ENCODE results near the gene SCIMP.

Gene SCIMP

DNA sequence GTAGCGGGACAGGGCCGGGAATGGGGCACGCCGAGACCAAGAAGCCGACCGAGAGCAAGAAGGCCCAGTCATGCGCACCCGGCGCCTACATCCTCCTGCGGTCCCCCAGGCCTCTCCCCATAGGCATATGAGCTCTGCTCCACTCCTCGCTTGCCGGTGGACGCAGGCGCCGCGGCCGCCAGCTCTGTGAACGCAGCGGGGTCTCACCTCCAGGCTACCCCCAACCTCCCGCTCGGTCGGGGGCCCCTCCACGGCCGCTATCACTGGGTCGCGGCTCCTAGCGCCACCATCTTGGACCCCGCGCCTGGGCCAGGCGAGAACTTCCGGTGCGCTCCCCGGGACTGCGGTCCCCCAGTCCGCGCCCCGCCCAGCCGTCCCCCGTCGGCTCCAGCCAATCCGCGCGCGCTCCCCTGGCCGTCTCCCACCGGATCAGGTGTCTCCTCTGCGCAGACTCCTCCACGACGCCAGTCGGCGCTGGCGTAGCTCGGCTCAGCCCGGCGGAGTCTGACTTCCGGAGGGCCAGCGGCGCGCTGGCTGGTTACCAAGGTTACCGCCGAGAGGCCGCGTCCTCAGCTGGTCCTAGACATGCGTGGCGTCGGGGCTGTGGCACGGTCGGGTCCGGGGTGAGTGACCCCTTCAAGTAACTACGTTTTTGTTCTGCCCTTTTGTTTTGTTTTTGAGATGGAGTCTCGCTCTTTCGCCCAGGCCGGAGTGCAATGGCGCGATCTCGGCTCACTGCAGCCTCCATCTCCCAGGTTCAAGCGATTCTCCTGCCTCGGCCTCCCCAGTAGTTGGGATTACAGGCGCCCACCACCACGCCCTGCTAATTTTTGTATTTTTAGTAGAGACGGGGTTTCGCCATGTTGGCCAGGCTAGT, 42.9 kb downstream of the SCIMP start, which contains the start of gene ZNF594:
Gene ZNF594, minus strand, starts transcription at position 328 of the 877 bp plus-strand sequence. CDS start 7,612 bp downstream, outside the sequence.
- TF ChIP-seq, protein P1, sequence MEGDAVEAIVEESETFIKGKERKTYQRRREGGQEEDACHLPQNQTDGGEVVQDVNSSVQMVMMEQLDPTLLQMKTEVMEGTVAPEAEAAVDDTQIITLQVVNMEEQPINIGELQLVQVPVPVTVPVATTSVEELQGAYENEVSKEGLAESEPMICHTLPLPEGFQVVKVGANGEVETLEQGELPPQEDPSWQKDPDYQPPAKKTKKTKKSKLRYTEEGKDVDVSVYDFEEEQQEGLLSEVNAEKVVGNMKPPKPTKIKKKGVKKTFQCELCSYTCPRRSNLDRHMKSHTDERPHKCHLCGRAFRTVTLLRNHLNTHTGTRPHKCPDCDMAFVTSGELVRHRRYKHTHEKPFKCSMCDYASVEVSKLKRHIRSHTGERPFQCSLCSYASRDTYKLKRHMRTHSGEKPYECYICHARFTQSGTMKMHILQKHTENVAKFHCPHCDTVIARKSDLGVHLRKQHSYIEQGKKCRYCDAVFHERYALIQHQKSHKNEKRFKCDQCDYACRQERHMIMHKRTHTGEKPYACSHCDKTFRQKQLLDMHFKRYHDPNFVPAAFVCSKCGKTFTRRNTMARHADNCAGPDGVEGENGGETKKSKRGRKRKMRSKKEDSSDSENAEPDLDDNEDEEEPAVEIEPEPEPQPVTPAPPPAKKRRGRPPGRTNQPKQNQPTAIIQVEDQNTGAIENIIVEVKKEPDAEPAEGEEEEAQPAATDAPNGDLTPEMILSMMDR (conservative IDR thresholded peaks at IDR 0.05; ENCODE audit: low read depth, low read length) = 0 out of 2 replicates have a peak, but pooled peaks have one; percentile 12
- Histone ChIP-seq H2AFZ (ENCODE audit: low read depth) (peak within 1 kb of the TSS; percentile 30; the same call in 1 of the 2 replicates), H3K27me3 (ENCODE audit: insufficient read depth, low read depth) (no peaks in the 10 kb centered on the region), H3K4me2 (no peak within 1 kb of the TSS), H3K4me1 (ENCODE audit: low read depth, poor library complexity, severe bottlenecking) (no peaks in the 10 kb centered on the region), H3K27ac (no peak within 1 kb of the TSS), H3K4me3 (IDR thresholded peaks at IDR 0.05; ENCODE audit: insufficient read depth, low read depth, low read length) (no peak within 1 kb of the TSS), H3K36me3 (ENCODE audit: insufficient read depth) (no peaks in the 10 kb centered on the region), H3K9ac (no peak within 1 kb of the TSS), H4K20me1 (ENCODE audit: insufficient read depth) (no peaks in the 10 kb centered on the region), H3K79me2 (ENCODE audit: insufficient read depth, low read depth) (no peaks in the 10 kb centered on the region)

DNA sequence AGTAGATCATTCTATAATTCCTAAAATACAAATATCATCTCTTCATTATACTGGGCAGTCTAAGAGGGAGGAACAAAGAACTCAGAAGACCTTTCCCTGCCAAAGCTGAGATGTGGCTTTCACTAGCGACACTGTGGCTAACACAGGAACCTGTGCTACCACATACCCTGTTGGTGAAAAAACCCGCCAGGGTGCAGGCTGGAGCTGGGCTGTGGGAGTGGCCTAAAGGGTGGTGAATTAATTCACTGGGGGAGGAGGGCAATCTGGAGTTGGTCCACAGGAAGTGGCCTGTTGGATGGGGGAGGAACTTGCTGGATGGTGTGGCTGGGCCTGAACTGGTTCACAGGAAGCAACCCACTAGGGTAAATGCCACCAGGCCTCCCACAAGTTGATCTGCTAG, 50.4 kb downstream of the SCIMP start:
- no peak overlapping the region for H3K4me2 ChIP-seq
- no peak overlapping the region for H3K4me3 ChIP-seq (IDR thresholded peaks at IDR 0.05; ENCODE audit: insufficient read depth, low read depth, low read length)
- no peaks in the 10 kb centered on the region for H3K36me3 ChIP-seq (ENCODE audit: insufficient read depth)
- no peaks in the 10 kb centered on the region for H3K79me2 ChIP-seq (ENCODE audit: insufficient read depth, low read depth)
- no peak overlapping the region for H2AFZ ChIP-seq (ENCODE audit: low read depth)
- no peaks in the 10 kb centered on the region for H3K27me3 ChIP-seq (ENCODE audit: insufficient read depth, low read depth)
- no peaks in the 10 kb centered on the region for H3K4me1 ChIP-seq (ENCODE audit: low read depth, poor library complexity, severe bottlenecking)
- no peak overlapping the region for H3K9ac ChIP-seq
- H3K27ac ChIP-seq = no peak overlapping the region
- no peaks in the 10 kb centered on the region for H4K20me1 ChIP-seq (ENCODE audit: insufficient read depth)
- TF ChIP-seq, protein P1 (conservative IDR thresholded peaks at IDR 0.05; ENCODE audit: low read depth, low read length) = no peak

DNA sequence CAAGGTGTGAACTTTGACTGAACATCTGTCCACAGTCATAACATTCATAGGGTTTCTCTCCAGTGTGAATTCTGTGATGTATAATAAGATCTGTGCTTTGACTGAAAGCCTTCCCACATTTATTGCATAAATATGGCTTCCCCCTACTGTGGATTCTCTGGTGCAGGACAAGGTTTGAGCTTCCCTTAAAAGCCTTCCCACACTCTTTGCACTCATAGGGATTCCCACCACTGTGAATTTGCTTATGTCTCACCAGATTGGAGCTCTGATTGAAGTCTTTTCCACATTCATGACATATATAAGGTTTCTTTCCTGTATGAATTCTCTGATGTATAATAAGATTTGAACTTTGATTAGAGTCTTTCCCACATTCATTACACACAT, 51.3 kb downstream of the SCIMP start:
- Histone ChIP-seq H3K27ac (no peak overlapping the region), H4K20me1 (ENCODE audit: insufficient read depth) (no peaks in the 10 kb centered on the region), H3K9ac (no peak overlapping the region), H3K4me1 (ENCODE audit: low read depth, poor library complexity, severe bottlenecking) (no peaks in the 10 kb centered on the region), H3K79me2 (ENCODE audit: insufficient read depth, low read depth) (no peaks in the 10 kb centered on the region), H3K27me3 (ENCODE audit: insufficient read depth, low read depth) (no peaks in the 10 kb centered on the region), H3K4me2 (no peak overlapping the region), H3K4me3 (IDR thresholded peaks at IDR 0.05; ENCODE audit: insufficient read depth, low read depth, low read length) (no peak overlapping the region), H2AFZ (ENCODE audit: low read depth) (no peak overlapping the region), H3K36me3 (ENCODE audit: insufficient read depth) (no peaks in the 10 kb centered on the region)
- TF ChIP-seq, protein P1 (conservative IDR thresholded peaks at IDR 0.05; ENCODE audit: low read depth, low read length) = no peak

DNA sequence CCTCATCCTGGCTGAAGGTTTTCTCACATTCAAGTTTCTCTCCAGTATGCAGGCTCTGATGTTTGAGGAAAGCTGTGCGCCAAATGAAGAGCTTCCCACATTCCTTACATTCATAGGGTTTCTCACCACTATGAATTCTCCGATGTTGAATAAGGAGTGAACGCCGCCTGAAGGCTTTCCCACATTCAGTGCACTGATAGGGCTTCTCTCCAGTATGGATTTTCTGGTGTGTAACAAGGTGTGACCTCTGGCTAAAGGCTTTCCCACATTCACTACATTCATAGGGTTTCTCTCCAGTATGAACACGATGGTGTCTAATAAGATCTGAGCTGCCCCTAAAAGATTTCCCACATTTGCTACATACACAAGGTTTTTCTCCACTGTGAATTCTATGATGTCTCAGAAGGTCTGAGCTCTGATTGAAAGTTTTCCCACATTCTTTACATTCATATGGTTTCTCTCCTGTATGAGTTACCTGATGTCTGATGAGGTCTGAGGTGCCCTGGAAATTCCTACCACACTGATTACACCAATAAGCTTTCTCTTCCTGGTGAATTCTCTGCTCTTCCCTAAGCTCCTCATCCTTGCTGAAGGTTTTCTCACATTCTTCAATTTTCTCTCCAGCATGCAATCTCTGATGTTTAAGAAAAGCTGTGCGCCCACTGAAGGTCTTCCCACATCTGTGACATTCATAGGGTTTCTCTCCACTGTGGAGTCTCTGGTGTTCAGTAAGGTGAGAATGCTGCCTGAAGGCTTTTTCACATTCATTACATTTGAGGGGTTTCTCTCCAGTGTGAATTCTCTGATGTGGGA, 51.9 kb downstream of the SCIMP start:
- H2AFZ ChIP-seq (ENCODE audit: low read depth) = no peak overlapping the region
- no peaks in the 10 kb centered on the region for H3K79me2 ChIP-seq (ENCODE audit: insufficient read depth, low read depth)
- H3K9ac ChIP-seq = no peak overlapping the region
- H3K36me3 ChIP-seq (ENCODE audit: insufficient read depth) = no peaks in the 10 kb centered on the region
- TF ChIP-seq, protein P1 (conservative IDR thresholded peaks at IDR 0.05; ENCODE audit: low read depth, low read length) = no peak
- H3K27me3 ChIP-seq (ENCODE audit: insufficient read depth, low read depth) = no peaks in the 10 kb centered on the region
- H4K20me1 ChIP-seq (ENCODE audit: insufficient read depth) = no peaks in the 10 kb centered on the region
- no peak overlapping the region for H3K27ac ChIP-seq
- H3K4me3 ChIP-seq (IDR thresholded peaks at IDR 0.05; ENCODE audit: insufficient read depth, low read depth, low read length) = no peak overlapping the region
- H3K4me1 ChIP-seq (ENCODE audit: low read depth, poor library complexity, severe bottlenecking) = no peaks in the 10 kb centered on the region
- no peak overlapping the region for H3K4me2 ChIP-seq

All from KMS-11 (cell line).